Upper lobe of left lung (tissue), 4 donors: ENCODE data around the gene NFKB2.

Experiments used
- POLR2A ChIP-seq, 4 donors: fragments of 450-650 bp; IDR thresholded peaks; one replicate each; pipeline ENCODE4 v1.5.1; 2016 to 2017; ENCODE audit warnings: antibody characterized with exemption in 4 of 4, mild to moderate bottlenecking in 2 of 4
- POLR2AphosphoS5 ChIP-seq, 2 donors: sonication (generic); formaldehyde crosslinking; IDR thresholded peaks; one replicate each; pipeline ENCODE4 v1.5.1; 2017; ENCODE audit warnings: antibody characterized with exemption in 2 of 2
- TF ChIP-seq, protein P1 (sequence below), 6 experiments: fragments of 450-650 bp in 4 of 6; fragments of 200-600 bp in 2 of 6; sonication (generic) in 2 of 6; IDR thresholded peaks; one replicate each; pipeline ENCODE4 v1.5.1; 2016 to 2019; ENCODE audit warnings: antibody characterized with exemption in 6 of 6

- TF ChIP-seq, protein P1, sequence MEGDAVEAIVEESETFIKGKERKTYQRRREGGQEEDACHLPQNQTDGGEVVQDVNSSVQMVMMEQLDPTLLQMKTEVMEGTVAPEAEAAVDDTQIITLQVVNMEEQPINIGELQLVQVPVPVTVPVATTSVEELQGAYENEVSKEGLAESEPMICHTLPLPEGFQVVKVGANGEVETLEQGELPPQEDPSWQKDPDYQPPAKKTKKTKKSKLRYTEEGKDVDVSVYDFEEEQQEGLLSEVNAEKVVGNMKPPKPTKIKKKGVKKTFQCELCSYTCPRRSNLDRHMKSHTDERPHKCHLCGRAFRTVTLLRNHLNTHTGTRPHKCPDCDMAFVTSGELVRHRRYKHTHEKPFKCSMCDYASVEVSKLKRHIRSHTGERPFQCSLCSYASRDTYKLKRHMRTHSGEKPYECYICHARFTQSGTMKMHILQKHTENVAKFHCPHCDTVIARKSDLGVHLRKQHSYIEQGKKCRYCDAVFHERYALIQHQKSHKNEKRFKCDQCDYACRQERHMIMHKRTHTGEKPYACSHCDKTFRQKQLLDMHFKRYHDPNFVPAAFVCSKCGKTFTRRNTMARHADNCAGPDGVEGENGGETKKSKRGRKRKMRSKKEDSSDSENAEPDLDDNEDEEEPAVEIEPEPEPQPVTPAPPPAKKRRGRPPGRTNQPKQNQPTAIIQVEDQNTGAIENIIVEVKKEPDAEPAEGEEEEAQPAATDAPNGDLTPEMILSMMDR (IDR thresholded peaks at IDR 0.05), result no peak
- TF ChIP-seq POLR2A (IDR thresholded peaks at IDR 0.05) (no peak), POLR2AphosphoS5 (IDR thresholded peaks at IDR 0.05) (no peak)
These were observed 10.1 kb downstream of the NFKB2 start for GRCh38 chr10:102405632-102406031.
